ENCODE results near the gene LRRC31. TPM values are rescaled to one million over a fixed set of nuclear protein-coding genes. Genes with fewer than 3 reads are reported as not detected.

The LRRC31 gene
- total and polyA plus RNA-seq, 2 donors (not counting 1 experiment from before 2014, with no cell fraction given): not detected

DNA sequence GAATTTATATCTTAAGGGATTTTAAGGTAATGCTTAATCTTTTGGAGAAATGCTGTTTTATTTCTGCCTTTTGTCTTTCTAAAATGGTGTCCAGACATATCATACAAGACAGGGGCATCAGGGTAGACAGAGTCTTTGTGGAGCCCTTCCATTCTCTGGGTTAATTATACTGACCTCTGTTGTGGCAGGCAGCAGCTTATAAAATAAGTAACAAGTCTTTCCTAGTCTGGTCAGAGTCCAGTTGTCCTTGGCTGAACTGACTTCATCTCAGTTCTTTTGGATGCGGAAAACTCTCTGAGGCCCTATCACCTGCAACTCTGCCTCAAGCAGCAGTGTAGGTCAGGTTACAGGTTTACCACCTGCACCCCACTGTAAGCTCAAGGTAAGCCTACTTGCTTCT is 77.4 kb downstream of the LRRC31 start:
- no peak overlapping the region for H3K4me3 ChIP-seq (replicated peaks in 1 of 4; ENCODE audit: control extremely low read depth in 1 of 4, insufficient read depth in 1 of 4, low read depth in 3 of 4, low read length in 4 of 4)
- H3K9ac ChIP-seq (ENCODE audit: insufficient read depth, low read length): no peak overlapping the region
- H3K9me3 ChIP-seq (ENCODE audit: control insufficient read depth, insufficient read depth, low read depth, low read length): no peaks in the 10 kb centered on the region
- H3K4me1 ChIP-seq (ENCODE audit: control insufficient read depth, extremely low read depth, insufficient read depth, low read length): no peaks in the 10 kb centered on the region
- no peaks in the 10 kb centered on the region for H3K79me2 ChIP-seq (ENCODE audit: control insufficient read depth, insufficient read depth, low read length)
- H4K20me1 ChIP-seq (ENCODE audit: control insufficient read depth, extremely low read depth, insufficient read depth, low read length): no peaks in the 10 kb centered on the region
- DNase-seq (ENCODE audit: low read depth in 2 of 2): no peak
- no peak for TF ChIP-seq EZH2 (IDR thresholded peaks at IDR 0.05; ENCODE audit: low read length, missing control alignments)
- TF ChIP-seq, protein P1, sequence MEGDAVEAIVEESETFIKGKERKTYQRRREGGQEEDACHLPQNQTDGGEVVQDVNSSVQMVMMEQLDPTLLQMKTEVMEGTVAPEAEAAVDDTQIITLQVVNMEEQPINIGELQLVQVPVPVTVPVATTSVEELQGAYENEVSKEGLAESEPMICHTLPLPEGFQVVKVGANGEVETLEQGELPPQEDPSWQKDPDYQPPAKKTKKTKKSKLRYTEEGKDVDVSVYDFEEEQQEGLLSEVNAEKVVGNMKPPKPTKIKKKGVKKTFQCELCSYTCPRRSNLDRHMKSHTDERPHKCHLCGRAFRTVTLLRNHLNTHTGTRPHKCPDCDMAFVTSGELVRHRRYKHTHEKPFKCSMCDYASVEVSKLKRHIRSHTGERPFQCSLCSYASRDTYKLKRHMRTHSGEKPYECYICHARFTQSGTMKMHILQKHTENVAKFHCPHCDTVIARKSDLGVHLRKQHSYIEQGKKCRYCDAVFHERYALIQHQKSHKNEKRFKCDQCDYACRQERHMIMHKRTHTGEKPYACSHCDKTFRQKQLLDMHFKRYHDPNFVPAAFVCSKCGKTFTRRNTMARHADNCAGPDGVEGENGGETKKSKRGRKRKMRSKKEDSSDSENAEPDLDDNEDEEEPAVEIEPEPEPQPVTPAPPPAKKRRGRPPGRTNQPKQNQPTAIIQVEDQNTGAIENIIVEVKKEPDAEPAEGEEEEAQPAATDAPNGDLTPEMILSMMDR (conservative IDR thresholded peaks at IDR 0.05 in 1 of 2, IDR thresholded peaks at IDR 0.05 in 1 of 2; ENCODE audit: low read depth in 1 of 2, low read length in 2 of 2): no peak
- H3K27ac ChIP-seq (ENCODE audit: insufficient read depth, low read length): no peak overlapping the region
- H2AFZ ChIP-seq (ENCODE audit: low read length): no peak overlapping the region
- no peaks in the 10 kb centered on the region for H3K36me3 ChIP-seq (ENCODE audit: control insufficient read depth, insufficient read depth, low read length)
- H3K27me3 ChIP-seq (ENCODE audit: control insufficient read depth, insufficient read depth, low read length): no peaks in the 10 kb centered on the region
- no peak overlapping the region for H3K4me2 ChIP-seq (ENCODE audit: extremely low read depth, insufficient read depth, low read length)

DNA sequence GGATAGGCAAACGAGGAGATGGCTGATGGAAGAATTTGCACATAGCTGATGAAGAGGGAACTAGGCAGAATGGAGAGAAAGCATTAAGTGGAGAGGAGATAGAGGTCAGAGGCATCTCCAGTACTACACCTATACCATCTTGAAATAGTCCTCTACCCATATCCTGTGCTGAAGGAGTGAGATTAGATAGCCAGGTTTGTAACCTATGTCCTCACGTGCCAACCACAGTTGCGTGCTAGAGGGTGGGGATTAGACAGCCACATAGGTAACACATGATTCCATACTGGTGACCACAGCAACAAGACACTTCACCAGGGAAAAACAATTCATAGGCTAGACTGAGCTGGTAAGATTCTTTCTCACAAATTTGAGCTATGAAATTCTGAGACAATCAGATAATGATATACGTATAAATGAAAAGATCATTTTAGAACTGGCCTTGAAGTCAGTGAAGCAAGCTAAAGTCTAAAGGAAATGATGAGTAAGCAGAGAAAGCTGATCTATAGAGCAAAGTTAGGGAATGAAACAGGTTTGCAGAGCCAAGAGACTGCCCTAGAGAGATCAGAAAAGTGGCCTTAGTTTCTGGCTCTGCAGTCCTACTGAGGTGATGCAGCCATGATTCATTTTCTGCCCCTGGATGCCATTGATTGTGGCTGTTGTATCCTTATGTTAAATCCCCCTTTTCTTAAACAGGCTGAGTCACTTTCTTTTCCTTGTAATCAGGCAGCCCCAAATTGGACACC is 78.9 kb downstream of the LRRC31 start:
- Histone ChIP-seq H4K20me1 (ENCODE audit: control insufficient read depth, extremely low read depth, insufficient read depth, low read length) (no peaks in the 10 kb centered on the region), H3K4me2 (ENCODE audit: extremely low read depth, insufficient read depth, low read length) (no peak overlapping the region), H3K9ac (ENCODE audit: insufficient read depth, low read length) (no peak overlapping the region), H3K27me3 (ENCODE audit: control insufficient read depth, insufficient read depth, low read length) (no peaks in the 10 kb centered on the region), H3K9me3 (ENCODE audit: control insufficient read depth, insufficient read depth, low read depth, low read length) (no peaks in the 10 kb centered on the region), H3K36me3 (ENCODE audit: control insufficient read depth, insufficient read depth, low read length) (peaks cover 2% of the 10 kb centered on the region), H3K27ac (ENCODE audit: insufficient read depth, low read length) (no peak overlapping the region), H3K4me1 (ENCODE audit: control insufficient read depth, extremely low read depth, insufficient read depth, low read length) (no peaks in the 10 kb centered on the region), H2AFZ (ENCODE audit: low read length) (no peak overlapping the region), H3K4me3 (replicated peaks in 1 of 4; ENCODE audit: control extremely low read depth in 1 of 4, insufficient read depth in 1 of 4, low read depth in 3 of 4, low read length in 4 of 4) (no peak overlapping the region), H3K79me2 (ENCODE audit: control insufficient read depth, insufficient read depth, low read length) (no peaks in the 10 kb centered on the region)
- DNase-seq (ENCODE audit: low read depth in 2 of 2): peak in 1 of 2 donors; percentile 40
- TF ChIP-seq, protein P1 (conservative IDR thresholded peaks at IDR 0.05 in 1 of 2, IDR thresholded peaks at IDR 0.05 in 1 of 2; ENCODE audit: low read depth in 1 of 2, low read length in 2 of 2): no peak
- TF ChIP-seq EZH2 (IDR thresholded peaks at IDR 0.05; ENCODE audit: low read length, missing control alignments): no peak

DNA sequence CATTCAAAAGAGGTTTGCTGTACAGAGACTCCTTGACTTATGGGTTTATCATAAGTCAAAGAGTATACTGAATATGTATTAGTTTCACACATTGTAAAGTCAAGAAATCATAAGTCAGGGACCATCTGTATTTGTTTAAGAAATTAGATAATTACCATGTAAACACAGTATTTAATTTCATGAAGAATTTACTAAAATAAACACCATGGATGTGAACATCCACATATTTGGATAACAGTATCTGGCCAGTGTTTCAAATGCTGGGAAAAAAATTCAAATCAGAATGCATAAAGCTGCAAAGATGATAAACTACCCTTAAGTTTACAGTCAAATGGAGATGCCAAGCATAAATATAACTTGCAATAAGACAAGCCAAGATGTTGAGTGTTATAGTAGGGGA is 79.5 kb downstream of the LRRC31 start:
- peaks cover 4% of the 10 kb centered on the region for H3K36me3 ChIP-seq (ENCODE audit: control insufficient read depth, insufficient read depth, low read length)
- H3K79me2 ChIP-seq (ENCODE audit: control insufficient read depth, insufficient read depth, low read length): no peaks in the 10 kb centered on the region
- no peaks in the 10 kb centered on the region for H3K4me1 ChIP-seq (ENCODE audit: control insufficient read depth, extremely low read depth, insufficient read depth, low read length)
- no peaks in the 10 kb centered on the region for H4K20me1 ChIP-seq (ENCODE audit: control insufficient read depth, extremely low read depth, insufficient read depth, low read length)
- H3K27me3 ChIP-seq (ENCODE audit: control insufficient read depth, insufficient read depth, low read length): no peaks in the 10 kb centered on the region
- no peak for TF ChIP-seq EZH2 (IDR thresholded peaks at IDR 0.05; ENCODE audit: low read length, missing control alignments)
- TF ChIP-seq, protein P1 (conservative IDR thresholded peaks at IDR 0.05 in 1 of 2, IDR thresholded peaks at IDR 0.05 in 1 of 2; ENCODE audit: low read depth in 1 of 2, low read length in 2 of 2): no peak
- no peak overlapping the region for H3K9ac ChIP-seq (ENCODE audit: insufficient read depth, low read length)
- no peak for DNase-seq (ENCODE audit: low read depth in 2 of 2)
- H3K27ac ChIP-seq (ENCODE audit: insufficient read depth, low read length): no peak overlapping the region
- no peak overlapping the region for H3K4me3 ChIP-seq (replicated peaks in 1 of 4; ENCODE audit: control extremely low read depth in 1 of 4, insufficient read depth in 1 of 4, low read depth in 3 of 4, low read length in 4 of 4)
- H3K4me2 ChIP-seq (ENCODE audit: extremely low read depth, insufficient read depth, low read length): no peak overlapping the region
- no peaks in the 10 kb centered on the region for H3K9me3 ChIP-seq (ENCODE audit: control insufficient read depth, insufficient read depth, low read depth, low read length)
- no peak overlapping the region for H2AFZ ChIP-seq (ENCODE audit: low read length)

Other genes starting within 250 kb of the LRRC31 start
- 18.0 and 46.1 TPM in 2 replicates for gene MECOM, start 206.2 kb downstream of the LRRC31 start, total RNA-seq
- gene MECOM, start 206.2 kb downstream of the LRRC31 start, polyA plus RNA-seq: 6.2 and 17.4 TPM in 2 replicates
- 210 and 457 TPM in 2 replicates for gene TERC, start 104.9 kb downstream of the LRRC31 start, total RNA-seq
- 0.25 and 0.39 TPM in 2 replicates for gene TERC, start 104.9 kb downstream of the LRRC31 start, polyA plus RNA-seq
- 3.1 and 6.1 TPM in 2 replicates for gene ACTRT3, start 100.4 kb downstream of the LRRC31 start, total RNA-seq
- 1.8 and 2.8 TPM in 2 replicates for gene ACTRT3, start 100.4 kb downstream of the LRRC31 start, polyA plus RNA-seq
- gene MYNN, start 96.5 kb downstream of the LRRC31 start, total RNA-seq: 32.7 and 33.6 TPM in 2 replicates
- 15.3 and 20.0 TPM in 2 replicates for gene MYNN, start 96.5 kb downstream of the LRRC31 start, polyA plus RNA-seq
- under 0.01 TPM in 1 of 2 replicates, not detected in the other for gene LRRIQ4, start 57.1 kb downstream of the LRRC31 start, total RNA-seq
- gene LRRIQ4, start 57.1 kb downstream of the LRRC31 start, polyA plus RNA-seq: 0.05 TPM in 1 of 2 replicates, not detected in the other
- gene LRRC34, start 57.0 kb downstream of the LRRC31 start, total RNA-seq: 1.8 and 2.0 TPM in 2 replicates
- 2.3 and 2.7 TPM in 2 replicates for gene LRRC34, start 57.0 kb downstream of the LRRC31 start, polyA plus RNA-seq
- gene SAMD7, start 41.6 kb upstream of the LRRC31 start, total RNA-seq: not detected in 2 replicates
- gene SAMD7, start 41.6 kb upstream of the LRRC31 start, polyA plus RNA-seq: not detected in 2 replicates
- gene SEC62, start 96.9 kb upstream of the LRRC31 start, total RNA-seq: 40.6 and 49.9 TPM in 2 replicates
- 101 and 136 TPM in 2 replicates for gene SEC62, start 96.9 kb upstream of the LRRC31 start, polyA plus RNA-seq
- gene GPR160, start 168.1 kb upstream of the LRRC31 start, total RNA-seq: 0.50 and 0.51 TPM in 2 replicates
- gene GPR160, start 168.1 kb upstream of the LRRC31 start, polyA plus RNA-seq: 0.56 and 0.58 TPM in 2 replicates